ENCODE data around the gene ZP4. TPM values are rescaled to one million over a fixed set of nuclear protein-coding genes. Genes with fewer than 3 reads are reported as not detected.

ZP4 gene
- total and polyA plus RNA-seq, 2 of the 13 experiments (the other 11 are each of a cell fraction or from before 2014, with no cell fraction given): not detected

DNA sequence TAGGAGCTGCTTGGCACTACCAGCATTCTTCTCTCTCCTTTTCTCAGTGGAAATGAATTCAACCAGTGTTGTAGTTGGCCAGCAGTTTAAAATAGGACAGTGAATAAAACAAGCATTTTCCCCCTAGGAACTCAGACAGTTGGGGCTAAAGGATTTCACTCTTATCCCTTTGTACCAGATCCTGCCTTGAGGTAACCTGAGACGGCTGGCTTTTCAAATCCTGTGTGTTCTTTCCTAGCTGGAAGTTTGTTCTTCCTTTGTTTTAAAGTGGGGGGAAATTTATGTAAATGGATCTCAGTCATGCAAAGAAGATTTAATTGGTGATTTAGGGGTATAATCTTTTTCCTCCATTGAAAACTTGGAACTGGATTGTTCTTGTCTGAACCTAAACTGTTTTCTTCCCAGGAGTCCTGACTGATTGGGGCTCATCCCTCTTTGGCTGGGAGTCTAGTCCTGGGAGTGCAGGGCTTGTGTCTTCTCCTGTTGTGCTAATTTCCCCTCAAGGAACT lies 23.3 kb downstream of the ZP4 start:
- Histone ChIP-seq H3K4me2 (ENCODE audit: low read depth, low read length) (no peak overlapping the region), H3K27me3 (ENCODE audit: control insufficient read depth in 1 of 2, insufficient read depth in 2 of 2, low read length in 2 of 2) (no peaks in the 10 kb centered on the region), H3K79me2 (ENCODE audit: insufficient read depth, low read length) (no peaks in the 10 kb centered on the region), H3K4me1 (ENCODE audit: insufficient read depth, low read length) (peaks cover 9% of the 10 kb centered on the region), H4K20me1 (ENCODE audit: insufficient read depth, low read length) (no peaks in the 10 kb centered on the region), H3K27ac (ENCODE audit: extremely low read length, insufficient read depth, low read length) (no peak overlapping the region), H2AFZ (ENCODE audit: low read length) (no peak overlapping the region), H3K36me3 (replicated peaks in 1 of 2; ENCODE audit: control insufficient read depth in 1 of 2, insufficient read depth in 2 of 2, low read length in 2 of 2) (no peaks in the 10 kb centered on the region), H3K9me3 (ENCODE audit: low read length) (no peaks in the 10 kb centered on the region), H3K9ac (ENCODE audit: insufficient read depth, low read depth, low read length) (no peak overlapping the region), H3K4me3 (replicated peaks in 1 of 3; ENCODE audit: insufficient read depth in 1 of 3, low read depth in 2 of 3, low read length in 3 of 3) (no peak overlapping the region)
- ATAC-seq: no peak
- no peak for DNase-seq (ENCODE audit: low spot score)
- intact Hi-C loops (cut with micrococcal nuclease; ENCODE audit: unreplicated experiment) (no loop called here), in situ Hi-C loops (cut with HindIII; ENCODE audit: extremely low pct_ligation_motif_present, low pct_unique_long_range_greater_than_20kb) (no loop called here)
- no TSS peak for BruUV-seq (replicated peaks)
- FAIRE-seq: no peak
- WGBS (ENCODE audit: low lambda C conversion rate): 18% methylated on average over 1 of the region's 1 CpG
- CTCF ChIA-PET (ENCODE audit: low intra/inter-chr PET ratio, low total read pairs): no interaction called here
- TF ChIP-seq, protein P1, sequence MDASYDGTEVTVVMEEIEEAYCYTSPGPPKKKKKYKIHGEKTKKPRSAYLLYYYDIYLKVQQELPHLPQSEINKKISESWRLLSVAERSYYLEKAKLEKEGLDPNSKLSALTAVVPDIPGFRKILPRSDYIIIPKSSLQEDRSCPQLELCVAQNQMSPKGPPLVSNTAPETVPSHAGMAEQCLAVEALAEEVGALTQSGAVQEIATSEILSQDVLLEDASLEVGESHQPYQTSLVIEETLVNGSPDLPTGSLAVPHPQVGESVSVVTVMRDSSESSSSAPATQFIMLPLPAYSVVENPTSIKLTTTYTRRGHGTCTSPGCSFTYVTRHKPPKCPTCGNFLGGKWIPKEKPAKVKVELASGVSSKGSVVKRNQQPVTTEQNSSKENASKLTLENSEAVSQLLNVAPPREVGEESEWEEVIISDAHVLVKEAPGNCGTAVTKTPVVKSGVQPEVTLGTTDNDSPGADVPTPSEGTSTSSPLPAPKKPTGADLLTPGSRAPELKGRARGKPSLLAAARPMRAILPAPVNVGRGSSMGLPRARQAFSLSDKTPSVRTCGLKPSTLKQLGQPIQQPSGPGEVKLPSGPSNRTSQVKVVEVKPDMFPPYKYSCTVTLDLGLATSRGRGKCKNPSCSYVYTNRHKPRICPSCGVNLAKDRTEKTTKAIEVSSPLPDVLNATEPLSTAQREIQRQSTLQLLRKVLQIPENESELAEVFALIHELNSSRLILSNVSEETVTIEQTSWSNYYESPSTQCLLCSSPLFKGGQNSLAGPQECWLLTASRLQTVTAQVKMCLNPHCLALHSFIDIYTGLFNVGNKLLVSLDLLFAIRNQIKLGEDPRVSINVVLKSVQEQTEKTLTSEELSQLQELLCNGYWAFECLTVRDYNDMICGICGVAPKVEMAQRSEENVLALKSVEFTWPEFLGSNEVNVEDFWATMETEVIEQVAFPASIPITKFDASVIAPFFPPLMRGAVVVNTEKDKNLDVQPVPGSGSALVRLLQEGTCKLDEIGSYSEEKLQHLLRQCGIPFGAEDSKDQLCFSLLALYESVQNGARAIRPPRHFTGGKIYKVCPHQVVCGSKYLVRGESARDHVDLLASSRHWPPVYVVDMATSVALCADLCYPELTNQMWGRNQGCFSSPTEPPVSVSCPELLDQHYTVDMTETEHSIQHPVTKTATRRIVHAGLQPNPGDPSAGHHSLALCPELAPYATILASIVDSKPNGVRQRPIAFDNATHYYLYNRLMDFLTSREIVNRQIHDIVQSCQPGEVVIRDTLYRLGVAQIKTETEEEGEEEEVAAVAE (CRISPR knock-in tag; IDR thresholded peaks at IDR 0.05; ENCODE audit: borderline replicate concordance): no peak
- TF ChIP-seq KDM4B (CRISPR knock-in tag; IDR thresholded peaks at IDR 0.05) (no peak), ZNF430 (CRISPR knock-in tag; IDR thresholded peaks at IDR 0.05) (no peak), ZNF598 (CRISPR knock-in tag; IDR thresholded peaks at IDR 0.05; ENCODE audit: borderline replicate concordance) (no peak), HOXA3 (CRISPR knock-in tag; IDR thresholded peaks at IDR 0.05) (no peak), YEATS2 (CRISPR knock-in tag; IDR thresholded peaks at IDR 0.05; ENCODE audit: borderline replicate concordance) (no peak), SOX13 (IDR thresholded peaks at IDR 0.05) (no peak), SOX13 (CRISPR knock-in tag; conservative IDR thresholded peaks at IDR 0.05 in 1 of 2, IDR thresholded peaks at IDR 0.05 in 1 of 2) (no peak), KDM5B (CRISPR knock-in tag; IDR thresholded peaks at IDR 0.05; ENCODE audit: borderline replicate concordance) (no peak), ZNF776 (CRISPR knock-in tag; IDR thresholded peaks at IDR 0.05) (no peak), ARHGAP35 (CRISPR knock-in tag; IDR thresholded peaks at IDR 0.05; ENCODE audit: borderline replicate concordance) (no peak), ZNF563 (CRISPR knock-in tag; IDR thresholded peaks at IDR 0.05) (no peak), CCDC6 (CRISPR knock-in tag; IDR thresholded peaks at IDR 0.05) (no peak), ZC3H4 (CRISPR knock-in tag; IDR thresholded peaks at IDR 0.05; ENCODE audit: borderline replicate concordance) (no peak), ZNF224 (CRISPR knock-in tag; IDR thresholded peaks at IDR 0.05) (no peak), ZBTB7B (CRISPR knock-in tag; IDR thresholded peaks at IDR 0.05) (no peak), TCF7L2 (IDR thresholded peaks at IDR 0.05; ENCODE audit: low read depth, low read length) (no peak)
- TF ChIP-seq, protein P2, sequence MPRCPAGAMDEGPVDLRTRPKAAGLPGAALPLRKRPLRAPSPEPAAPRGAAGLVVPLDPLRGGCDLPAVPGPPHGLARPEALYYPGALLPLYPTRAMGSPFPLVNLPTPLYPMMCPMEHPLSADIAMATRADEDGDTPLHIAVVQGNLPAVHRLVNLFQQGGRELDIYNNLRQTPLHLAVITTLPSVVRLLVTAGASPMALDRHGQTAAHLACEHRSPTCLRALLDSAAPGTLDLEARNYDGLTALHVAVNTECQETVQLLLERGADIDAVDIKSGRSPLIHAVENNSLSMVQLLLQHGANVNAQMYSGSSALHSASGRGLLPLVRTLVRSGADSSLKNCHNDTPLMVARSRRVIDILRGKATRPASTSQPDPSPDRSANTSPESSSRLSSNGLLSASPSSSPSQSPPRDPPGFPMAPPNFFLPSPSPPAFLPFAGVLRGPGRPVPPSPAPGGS (CRISPR knock-in tag; IDR thresholded peaks at IDR 0.05): no peak
- POLR2A ChIA-PET: no interaction called here

Measured in HepG2 (cell line).